ENCODE measurements around the gene SORBS2.

DNA sequence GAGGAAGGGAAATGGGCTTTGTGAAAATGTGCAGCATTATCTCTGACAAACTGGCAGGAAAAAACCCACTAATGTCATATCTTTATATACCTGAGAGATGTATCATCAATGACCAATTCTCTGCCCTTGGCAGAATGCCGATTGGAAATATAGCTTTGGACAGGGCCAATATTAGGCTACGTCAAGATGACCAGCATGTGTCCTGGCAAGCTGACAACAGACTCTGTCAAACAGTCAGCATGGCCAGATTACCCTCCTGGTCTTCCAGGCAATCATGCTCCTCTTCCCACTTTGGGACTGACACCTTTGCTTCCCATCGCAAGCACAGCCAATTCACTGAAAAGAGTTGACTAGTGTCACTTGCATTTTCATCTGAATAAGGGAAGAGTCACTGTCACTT is 57.0 kb downstream of the SORBS2 start:
- TF ChIP-seq, protein P1, sequence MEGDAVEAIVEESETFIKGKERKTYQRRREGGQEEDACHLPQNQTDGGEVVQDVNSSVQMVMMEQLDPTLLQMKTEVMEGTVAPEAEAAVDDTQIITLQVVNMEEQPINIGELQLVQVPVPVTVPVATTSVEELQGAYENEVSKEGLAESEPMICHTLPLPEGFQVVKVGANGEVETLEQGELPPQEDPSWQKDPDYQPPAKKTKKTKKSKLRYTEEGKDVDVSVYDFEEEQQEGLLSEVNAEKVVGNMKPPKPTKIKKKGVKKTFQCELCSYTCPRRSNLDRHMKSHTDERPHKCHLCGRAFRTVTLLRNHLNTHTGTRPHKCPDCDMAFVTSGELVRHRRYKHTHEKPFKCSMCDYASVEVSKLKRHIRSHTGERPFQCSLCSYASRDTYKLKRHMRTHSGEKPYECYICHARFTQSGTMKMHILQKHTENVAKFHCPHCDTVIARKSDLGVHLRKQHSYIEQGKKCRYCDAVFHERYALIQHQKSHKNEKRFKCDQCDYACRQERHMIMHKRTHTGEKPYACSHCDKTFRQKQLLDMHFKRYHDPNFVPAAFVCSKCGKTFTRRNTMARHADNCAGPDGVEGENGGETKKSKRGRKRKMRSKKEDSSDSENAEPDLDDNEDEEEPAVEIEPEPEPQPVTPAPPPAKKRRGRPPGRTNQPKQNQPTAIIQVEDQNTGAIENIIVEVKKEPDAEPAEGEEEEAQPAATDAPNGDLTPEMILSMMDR (IDR thresholded peaks at IDR 0.05) = no peak
- TF ChIP-seq POLR2A (IDR thresholded peaks at IDR 0.05) = no peak

Data from thyroid gland (tissue), 4 donors.